ENCODE results near the gene IL18RAP. TPM values are rescaled to one million over a fixed set of nuclear protein-coding genes. Genes with fewer than 3 reads are reported as not detected.

The IL18RAP gene
- total RNA-seq, 1 donor from 2014 or later = not detected

DNA sequence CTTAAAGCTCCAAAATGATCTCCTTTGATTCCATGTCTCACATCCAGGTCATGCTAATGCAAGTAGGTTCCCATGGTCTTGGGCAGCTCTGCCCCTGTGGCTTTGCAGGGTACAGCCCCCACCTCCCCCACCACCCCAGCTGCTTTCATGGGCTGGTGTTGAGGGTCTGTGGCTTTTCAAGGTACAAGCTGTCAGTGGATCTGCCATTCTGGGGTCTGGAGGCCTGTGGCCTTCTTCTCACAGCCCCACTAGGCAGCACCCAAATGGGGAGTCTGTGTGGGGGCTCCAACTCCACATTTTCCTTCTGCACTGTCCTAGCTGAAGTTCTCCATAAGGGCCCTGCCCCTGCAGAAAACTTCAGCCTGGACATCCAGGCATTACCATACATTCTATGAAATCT lies 69.0 kb downstream of the IL18RAP start:
- Mint-ChIP-seq H3K4me1 (peaks cover 2% of the 10 kb centered on the region), H3K4me3 (no peak overlapping the region), H3K36me3 (no peaks in the 10 kb centered on the region), H3K27me3 (ENCODE audit: insufficient read depth, low read depth) (peaks cover 2% of the 10 kb centered on the region), H3K9me3 (peaks cover 5% of the 10 kb centered on the region), H3K27ac (no peak overlapping the region)
- TF ChIP-seq, protein P1, sequence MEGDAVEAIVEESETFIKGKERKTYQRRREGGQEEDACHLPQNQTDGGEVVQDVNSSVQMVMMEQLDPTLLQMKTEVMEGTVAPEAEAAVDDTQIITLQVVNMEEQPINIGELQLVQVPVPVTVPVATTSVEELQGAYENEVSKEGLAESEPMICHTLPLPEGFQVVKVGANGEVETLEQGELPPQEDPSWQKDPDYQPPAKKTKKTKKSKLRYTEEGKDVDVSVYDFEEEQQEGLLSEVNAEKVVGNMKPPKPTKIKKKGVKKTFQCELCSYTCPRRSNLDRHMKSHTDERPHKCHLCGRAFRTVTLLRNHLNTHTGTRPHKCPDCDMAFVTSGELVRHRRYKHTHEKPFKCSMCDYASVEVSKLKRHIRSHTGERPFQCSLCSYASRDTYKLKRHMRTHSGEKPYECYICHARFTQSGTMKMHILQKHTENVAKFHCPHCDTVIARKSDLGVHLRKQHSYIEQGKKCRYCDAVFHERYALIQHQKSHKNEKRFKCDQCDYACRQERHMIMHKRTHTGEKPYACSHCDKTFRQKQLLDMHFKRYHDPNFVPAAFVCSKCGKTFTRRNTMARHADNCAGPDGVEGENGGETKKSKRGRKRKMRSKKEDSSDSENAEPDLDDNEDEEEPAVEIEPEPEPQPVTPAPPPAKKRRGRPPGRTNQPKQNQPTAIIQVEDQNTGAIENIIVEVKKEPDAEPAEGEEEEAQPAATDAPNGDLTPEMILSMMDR (IDR thresholded peaks at IDR 0.05) = no peak
- TF ChIP-seq EZH2 (IDR thresholded peaks at IDR 0.05) (no peak), EZH2phosphoT487 (IDR thresholded peaks at IDR 0.05) (no peak)
- H3F3A ChIP-seq (ENCODE audit: low read depth) = no peaks in the 10 kb centered on the region
- no peaks in the 10 kb centered on the region for H3K36me3 ChIP-seq
- no peaks in the 10 kb centered on the region for H3K27me3 ChIP-seq
- DNase-seq (ENCODE audit: low spot score) = no peak
- no peaks in the 10 kb centered on the region for H4K20me1 ChIP-seq (ENCODE audit: low read depth)
- H3K4me2 ChIP-seq = no peak overlapping the region
- no peaks in the 10 kb centered on the region for H3K4me1 ChIP-seq
- H2AFZ ChIP-seq (replicated peaks) = no peak overlapping the region
- H3K79me2 ChIP-seq (ENCODE audit: low read depth) = no peaks in the 10 kb centered on the region
- no peak overlapping the region for H3K27ac ChIP-seq
- H3K9me3 ChIP-seq (ENCODE audit: low read depth) = peaks cover 14% of the 10 kb centered on the region
- H3K4me3 ChIP-seq = no peak overlapping the region
- no peak overlapping the region for H3K9ac ChIP-seq

DNA sequence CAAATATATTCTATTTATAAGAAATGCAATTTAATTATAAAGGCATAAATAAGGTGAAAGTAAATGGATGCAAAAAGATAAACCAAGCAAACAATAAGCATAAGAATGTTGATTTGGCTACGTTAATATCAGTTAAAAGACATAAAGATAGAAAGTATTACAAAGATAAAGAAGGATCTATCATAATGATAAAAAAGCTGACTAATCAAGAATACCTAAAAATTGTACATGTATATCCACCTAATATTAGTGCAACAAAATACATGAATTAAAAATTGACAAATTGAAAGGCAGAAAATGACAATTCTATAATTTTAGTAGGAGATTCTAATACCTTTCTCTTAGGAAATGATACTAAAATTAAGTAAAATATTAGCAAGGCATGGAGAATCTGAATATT lies 71.6 kb downstream of the IL18RAP start:
- H3K9me3 ChIP-seq (ENCODE audit: low read depth) = peaks cover 14% of the 10 kb centered on the region
- no peaks in the 10 kb centered on the region for H3K36me3 ChIP-seq
- peaks cover 3% of the 10 kb centered on the region for H3K27me3 Mint-ChIP-seq (ENCODE audit: insufficient read depth, low read depth)
- no peak for DNase-seq (ENCODE audit: low spot score)
- peaks cover 5% of the 10 kb centered on the region for H3K9me3 Mint-ChIP-seq
- H3K4me3 ChIP-seq = no peak overlapping the region
- no peak overlapping the region for H3K27ac ChIP-seq
- TF ChIP-seq, protein P1 (IDR thresholded peaks at IDR 0.05) = no peak
- no peak for TF ChIP-seq EZH2 (IDR thresholded peaks at IDR 0.05)
- TF ChIP-seq EZH2phosphoT487 (IDR thresholded peaks at IDR 0.05) = no peak
- H3K4me3 Mint-ChIP-seq = no peak overlapping the region
- no peaks in the 10 kb centered on the region for H3K27me3 ChIP-seq
- H2AFZ ChIP-seq (replicated peaks) = no peak overlapping the region
- H3K4me1 ChIP-seq = no peaks in the 10 kb centered on the region
- H3K4me2 ChIP-seq = no peak overlapping the region
- no peaks in the 10 kb centered on the region for H3K36me3 Mint-ChIP-seq
- no peaks in the 10 kb centered on the region for H4K20me1 ChIP-seq (ENCODE audit: low read depth)
- no peak overlapping the region for H3K27ac Mint-ChIP-seq
- no peaks in the 10 kb centered on the region for H3K4me1 Mint-ChIP-seq
- H3F3A ChIP-seq (ENCODE audit: low read depth) = no peaks in the 10 kb centered on the region
- H3K79me2 ChIP-seq (ENCODE audit: low read depth) = no peaks in the 10 kb centered on the region
- H3K9ac ChIP-seq = no peak overlapping the region

DNA sequence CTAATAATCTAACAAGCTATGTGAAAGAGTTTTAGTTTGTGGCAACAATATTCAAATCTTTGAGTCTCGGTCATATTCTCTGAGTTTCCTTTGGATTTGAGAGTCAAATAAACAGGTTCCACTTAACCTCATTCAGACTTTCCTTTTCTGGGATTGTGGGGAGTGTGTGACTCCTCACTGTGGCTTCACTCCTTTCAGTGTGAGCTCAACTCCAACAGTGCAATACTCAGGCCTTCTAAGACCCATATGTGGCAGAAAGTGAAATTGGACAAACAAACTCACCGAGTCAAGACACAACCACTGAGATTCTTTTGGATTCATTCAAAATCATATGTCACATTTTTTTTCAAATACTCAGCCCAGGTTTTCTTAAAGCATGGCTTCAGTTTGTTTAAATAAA lies 75.5 kb downstream of the IL18RAP start:
- H3K36me3 ChIP-seq = no peaks in the 10 kb centered on the region
- no peak overlapping the region for H3K9ac ChIP-seq
- no peak overlapping the region for H3K4me2 ChIP-seq
- H3K9me3 ChIP-seq (ENCODE audit: low read depth) = peaks cover 14% of the 10 kb centered on the region
- Mint-ChIP-seq H3K36me3 (no peaks in the 10 kb centered on the region), H3K9me3 (no peaks in the 10 kb centered on the region), H3K27ac (no peak overlapping the region), H3K27me3 (ENCODE audit: insufficient read depth, low read depth) (peaks cover 2% of the 10 kb centered on the region), H3K4me1 (no peaks in the 10 kb centered on the region), H3K4me3 (no peak overlapping the region)
- TF ChIP-seq EZH2phosphoT487 (IDR thresholded peaks at IDR 0.05) = no peak
- no peaks in the 10 kb centered on the region for H3K79me2 ChIP-seq (ENCODE audit: low read depth)
- H3F3A ChIP-seq (ENCODE audit: low read depth) = no peaks in the 10 kb centered on the region
- H3K4me1 ChIP-seq = no peaks in the 10 kb centered on the region
- H4K20me1 ChIP-seq (ENCODE audit: low read depth) = no peaks in the 10 kb centered on the region
- H2AFZ ChIP-seq (replicated peaks) = no peak overlapping the region
- DNase-seq (ENCODE audit: low spot score) = no peak
- H3K27ac ChIP-seq = no peak overlapping the region
- no peak overlapping the region for H3K4me3 ChIP-seq
- no peaks in the 10 kb centered on the region for H3K27me3 ChIP-seq

DNA sequence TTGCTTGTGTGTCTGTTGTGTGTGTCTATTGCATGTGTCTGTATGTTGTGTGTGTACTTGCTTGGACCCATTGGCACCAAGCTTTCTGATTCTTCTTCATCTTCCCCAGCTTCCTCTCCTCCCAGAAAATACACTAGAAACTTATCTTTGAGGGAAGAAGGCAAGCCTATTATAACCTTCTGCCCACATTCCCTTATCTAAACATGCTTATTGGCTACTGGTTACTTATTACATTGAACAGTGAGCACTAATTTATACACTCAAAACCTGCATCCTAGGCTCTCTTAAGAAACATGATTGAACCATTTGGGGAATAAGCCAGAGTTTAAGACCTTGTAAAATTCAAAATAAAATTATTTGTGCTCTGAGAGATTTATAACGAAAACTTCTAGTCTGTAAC lies 76.6 kb downstream of the IL18RAP start:
- peaks cover 14% of the 10 kb centered on the region for H3K9me3 ChIP-seq (ENCODE audit: low read depth)
- no peaks in the 10 kb centered on the region for H3K4me1 ChIP-seq
- H3K79me2 ChIP-seq (ENCODE audit: low read depth) = no peaks in the 10 kb centered on the region
- H3K4me2 ChIP-seq = no peak overlapping the region
- no peaks in the 10 kb centered on the region for H3K36me3 Mint-ChIP-seq
- no peak overlapping the region for H2AFZ ChIP-seq (replicated peaks)
- no peaks in the 10 kb centered on the region for H3K4me1 Mint-ChIP-seq
- no peaks in the 10 kb centered on the region for H4K20me1 ChIP-seq (ENCODE audit: low read depth)
- H3F3A ChIP-seq (ENCODE audit: low read depth) = no peaks in the 10 kb centered on the region
- no peak overlapping the region for H3K9ac ChIP-seq
- H3K27ac ChIP-seq = no peak overlapping the region
- no peak overlapping the region for H3K27ac Mint-ChIP-seq
- no peak overlapping the region for H3K4me3 Mint-ChIP-seq
- H3K36me3 ChIP-seq = no peaks in the 10 kb centered on the region
- DNase-seq (ENCODE audit: low spot score) = no peak
- no peaks in the 10 kb centered on the region for H3K27me3 ChIP-seq
- no peaks in the 10 kb centered on the region for H3K9me3 Mint-ChIP-seq
- peaks cover 2% of the 10 kb centered on the region for H3K27me3 Mint-ChIP-seq (ENCODE audit: insufficient read depth, low read depth)
- H3K4me3 ChIP-seq = no peak overlapping the region
- TF ChIP-seq EZH2 (IDR thresholded peaks at IDR 0.05) (no peak), EZH2phosphoT487 (IDR thresholded peaks at IDR 0.05) (no peak)
- TF ChIP-seq, protein P1 (IDR thresholded peaks at IDR 0.05) = no peak

Small RNA genes lying within 50 kb of the gene (microRNA-seq; reads per million reads assigned to microRNA genes)
- not detected for gene MIR4772

Small RNA genes lying within 50 kb of the gene (small RNA-seq; reads per million reads assigned to genes)
- gene MIR4772 = not detected

Other genes starting within 250 kb of the IL18RAP start
- not detected in 2 replicates for gene IL1RL2, start 236.1 kb upstream of the IL18RAP start, total RNA-seq (ENCODE audit: low replicate concordance)
- not detected in 2 replicates for gene IL1RL1, start 111.6 kb upstream of the IL18RAP start, total RNA-seq (ENCODE audit: low replicate concordance)
- 0.07 TPM in 1 of 2 replicates, not detected in the other for gene IL18R1, start 67.4 kb upstream of the IL18RAP start, total RNA-seq (ENCODE audit: low replicate concordance)
- not detected in 2 replicates for gene SLC9A4, start 50.1 kb downstream of the IL18RAP start, total RNA-seq (ENCODE audit: low replicate concordance)
- gene SLC9A2, start 196.4 kb downstream of the IL18RAP start, total RNA-seq (ENCODE audit: low replicate concordance) = 0.06 TPM in 1 of 2 replicates, not detected in the other

Data from neural progenitor cell (in vitro differentiated cells).